A673 (cell line): Measurements from ENCODE around the gene CAMK4.

Experiments used
- CTCF ChIP-seq: fragments of 300-800, 200-600 bp; sonication (generic); conservative IDR thresholded peaks from 2 replicates; pipeline ENCODE4 v1.5.1; 2017; ENCODE audit warnings: low read depth, mild to moderate bottlenecking, antibody characterized with exemption, low read length, moderate library complexity, mixed read lengths
- EZH2 ChIP-seq: fragments of 200-600 bp; sonication (generic); IDR thresholded peaks from 2 replicates; pipeline ENCODE4 v1.6.1; 2017; ENCODE audit warnings: borderline replicate concordance, low read depth, mild to moderate bottlenecking, mixed read lengths, antibody characterized with exemption, low read length; ENCODE audit not compliant: poor library complexity, severe bottlenecking

GRCh38 chr5:111242606-111243005 is 18.4 kb downstream of the CAMK4 start:
- TF ChIP-seq CTCF (no peak), EZH2 (no peak)
